ENCODE results near the gene FADS6.

FADS6 gene

GRCh38 chr17:74851612-74852236, 41.7 kb downstream of the FADS6 start:
- DNase-seq, result no peak

GRCh38 chr17:74850914-74851313, 42.5 kb downstream of the FADS6 start:
- no peak for DNase-seq

- no peak for DNase-seq
These were observed 43.1 kb downstream of the FADS6 start for GRCh38 chr17:74850310-74850709.

GRCh38 chr17:74848656-74849399, 44.6 kb downstream of the FADS6 start:
- no peak for DNase-seq

GRCh38 chr17:74846621-74847020, 46.8 kb downstream of the FADS6 start:
- DNase-seq, result no peak

GRCh38 chr17:74843352-74843627, 50.1 kb downstream of the FADS6 start:
- no peak for DNase-seq

- DNase-seq, result no peak
These were observed 50.7 kb downstream of the FADS6 start for GRCh38 chr17:74842599-74843351.

- DNase-seq, result no peak
These were observed 51.3 kb downstream of the FADS6 start for GRCh38 chr17:74842146-74842598.

GRCh38 chr17:74840989-74841666, 52.3 kb downstream of the FADS6 start:
- no peak for DNase-seq

- no peak for DNase-seq
These were observed 53.2 kb downstream of the FADS6 start for GRCh38 chr17:74839990-74840852.

- no peak for DNase-seq
These were observed 55.2 kb downstream of the FADS6 start for GRCh38 chr17:74838274-74838673.

- no peak for DNase-seq
These were observed 56.6 kb downstream of the FADS6 start for GRCh38 chr17:74836691-74837467.

- no peak for DNase-seq
These were observed 57.2 kb downstream of the FADS6 start for GRCh38 chr17:74836191-74836590.

- no peak for DNase-seq
These were observed 59.7 kb downstream of the FADS6 start for GRCh38 chr17:74833501-74834377.

- DNase-seq, result no peak
These were observed 61.0 kb downstream of the FADS6 start for GRCh38 chr17:74832421-74832820.

GRCh38 chr17:74831444-74832146, 61.8 kb downstream of the FADS6 start:
- no peak for DNase-seq

- DNase-seq, result no peak
These were observed 62.6 kb downstream of the FADS6 start for GRCh38 chr17:74830861-74831260.

- DNase-seq, result no peak
These were observed 65.6 kb downstream of the FADS6 start for GRCh38 chr17:74827800-74828199.
